ENCODE results near the gene TOP2A. TPM values are rescaled to one million over a fixed set of nuclear protein-coding genes. Genes with fewer than 3 reads are reported as not detected.
A peak's percentile ranks its signal among the peaks of the same experiment; 100 is the strongest.

TOP2A gene
- total RNA-seq, 1 experiment from 2014 or later, result 235 TPM

DNA sequence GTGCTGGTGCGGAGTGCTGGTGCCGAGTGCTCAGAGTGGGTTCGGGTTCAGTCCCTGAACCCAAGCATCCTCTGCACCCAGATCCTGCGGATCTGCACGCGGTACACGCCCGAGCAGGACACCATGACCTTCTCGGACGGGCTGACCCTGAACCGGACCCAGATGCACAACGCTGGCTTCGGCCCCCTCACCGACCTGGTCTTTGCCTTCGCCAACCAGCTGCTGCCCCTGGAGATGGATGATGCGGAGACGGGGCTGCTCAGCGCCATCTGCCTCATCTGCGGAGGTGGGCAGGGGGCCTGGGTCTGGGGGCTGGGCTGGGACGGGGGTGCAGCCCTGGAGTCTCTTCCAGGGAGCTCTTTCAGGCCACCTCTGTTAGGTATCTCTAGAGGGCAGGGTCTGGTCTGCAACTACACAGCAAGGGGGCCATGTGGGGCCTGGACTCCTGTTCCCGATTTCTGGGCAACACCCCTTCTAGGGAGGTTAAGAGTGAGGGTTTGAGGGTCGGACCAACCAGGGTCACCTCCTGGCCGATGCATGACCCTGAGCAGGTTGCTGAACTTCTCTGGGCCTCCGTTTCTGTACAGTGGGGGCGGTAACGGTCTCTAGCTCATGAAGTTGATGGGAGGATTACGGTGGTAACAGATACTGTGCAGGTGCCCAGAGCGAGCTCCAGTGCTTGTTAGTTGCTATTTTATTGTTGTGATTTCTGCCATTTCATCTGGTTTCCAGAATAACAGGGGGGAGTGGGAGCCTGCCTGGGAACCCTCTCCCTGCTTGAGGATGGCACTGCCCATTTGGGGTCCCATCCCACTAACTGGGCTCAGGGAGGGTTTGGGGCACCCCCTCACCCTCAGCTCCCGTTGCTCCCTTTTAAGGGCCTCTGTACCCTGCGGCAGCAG, 63.2 kb downstream of the TOP2A start:
- H3K27me3 ChIP-seq (ENCODE audit: insufficient read depth, low read depth), result no peaks in the 10 kb centered on the region
- no peak overlapping the region for H3K27ac ChIP-seq
- H3K4me2 ChIP-seq, result no peak overlapping the region
- no peaks in the 10 kb centered on the region for H3K9me3 ChIP-seq (ENCODE audit: insufficient read depth, low read depth)
- TF ChIP-seq EZH2 (IDR thresholded peaks at IDR 0.05; ENCODE audit: low read depth), result no peak
- TF ChIP-seq, protein P1, sequence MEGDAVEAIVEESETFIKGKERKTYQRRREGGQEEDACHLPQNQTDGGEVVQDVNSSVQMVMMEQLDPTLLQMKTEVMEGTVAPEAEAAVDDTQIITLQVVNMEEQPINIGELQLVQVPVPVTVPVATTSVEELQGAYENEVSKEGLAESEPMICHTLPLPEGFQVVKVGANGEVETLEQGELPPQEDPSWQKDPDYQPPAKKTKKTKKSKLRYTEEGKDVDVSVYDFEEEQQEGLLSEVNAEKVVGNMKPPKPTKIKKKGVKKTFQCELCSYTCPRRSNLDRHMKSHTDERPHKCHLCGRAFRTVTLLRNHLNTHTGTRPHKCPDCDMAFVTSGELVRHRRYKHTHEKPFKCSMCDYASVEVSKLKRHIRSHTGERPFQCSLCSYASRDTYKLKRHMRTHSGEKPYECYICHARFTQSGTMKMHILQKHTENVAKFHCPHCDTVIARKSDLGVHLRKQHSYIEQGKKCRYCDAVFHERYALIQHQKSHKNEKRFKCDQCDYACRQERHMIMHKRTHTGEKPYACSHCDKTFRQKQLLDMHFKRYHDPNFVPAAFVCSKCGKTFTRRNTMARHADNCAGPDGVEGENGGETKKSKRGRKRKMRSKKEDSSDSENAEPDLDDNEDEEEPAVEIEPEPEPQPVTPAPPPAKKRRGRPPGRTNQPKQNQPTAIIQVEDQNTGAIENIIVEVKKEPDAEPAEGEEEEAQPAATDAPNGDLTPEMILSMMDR (conservative IDR thresholded peaks at IDR 0.05), result no peak
- no peak overlapping the region for H2AFZ ChIP-seq
- ChIA-PET POLR2A (ENCODE audit: unreplicated experiment) (interaction anchor here (0.6 kb wide), 1 partner anchor 136 kb away, joined by 3 read pairs; no protein-coding TSS in a partner anchor), CTCF (interaction anchor here (0.6 to 2.1 kb wide), 3 partner anchors 16 to 70 kb away, joined by 3 to 14 read pairs (median 11); no protein-coding TSS in a partner anchor)
- intact Hi-C loops (cut with micrococcal nuclease; ENCODE audit: unreplicated experiment), result loop anchor here (1.0 to 10.0 kb wide), 4 partner anchors 51 to 1310 kb away; no protein-coding TSS in a partner anchor
- no peaks in the 10 kb centered on the region for H3K79me2 ChIP-seq (ENCODE audit: low read depth)
- H3K4me1 ChIP-seq (replicated peaks; ENCODE audit: insufficient read depth), result peaks cover 23% of the 10 kb centered on the region
- H3K9me2 ChIP-seq (ENCODE audit: insufficient read depth), result no peaks in the 10 kb centered on the region
- BruUV-seq (replicated peaks), result no TSS peak
- no peak overlapping the region for H3K4me3 ChIP-seq
- DNase-seq, result no peak
- peaks cover 30% of the 10 kb centered on the region; the same call in 1 of the 2 replicates for H3F3A ChIP-seq (ENCODE audit: insufficient read depth, low read depth)
- H4K20me1 ChIP-seq (ENCODE audit: insufficient read depth), result no peaks in the 10 kb centered on the region; the same call in 1 of the 2 replicates
- H3K36me3 ChIP-seq (ENCODE audit: low read depth), result no peaks in the 10 kb centered on the region

DNA sequence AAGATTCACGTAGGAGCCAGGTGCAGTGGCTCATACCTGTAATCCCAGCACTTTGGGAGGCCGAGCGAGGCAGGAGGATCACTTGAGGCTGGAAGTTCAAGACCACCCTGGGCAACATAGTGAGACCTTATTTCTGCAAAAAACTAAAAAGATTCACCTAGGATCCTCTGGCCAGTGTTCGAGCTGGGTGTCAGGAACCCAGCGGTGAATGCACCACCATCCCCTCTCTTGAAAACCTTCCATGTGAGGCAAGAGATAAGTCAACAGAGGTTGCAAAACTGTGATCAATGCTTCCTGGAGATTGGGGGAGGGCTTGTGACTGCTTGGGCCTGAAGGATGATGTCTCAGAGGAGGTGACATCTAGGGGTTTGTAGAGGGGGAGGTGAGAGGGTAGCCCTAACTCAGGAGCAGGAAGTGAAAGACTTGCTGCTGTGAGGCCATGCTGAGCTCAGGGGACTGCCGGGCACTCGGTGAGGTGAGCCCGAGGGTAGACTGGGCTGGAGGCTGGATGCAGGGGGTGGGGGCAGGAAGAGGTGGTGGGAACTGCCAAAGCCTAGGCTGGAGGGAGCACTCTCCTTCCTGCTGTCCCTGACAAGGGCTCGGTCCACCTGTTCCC, 64.8 kb downstream of the TOP2A start:
- Histone ChIP-seq H3K27me3 (ENCODE audit: insufficient read depth, low read depth) (no peaks in the 10 kb centered on the region), H2AFZ (no peak overlapping the region), H3K9me2 (ENCODE audit: insufficient read depth) (no peaks in the 10 kb centered on the region), H4K20me1 (ENCODE audit: insufficient read depth) (no peaks in the 10 kb centered on the region; the same call in 1 of the 2 replicates), H3K4me2 (peak overlapping the region; percentile 20), H3K79me2 (ENCODE audit: low read depth) (no peaks in the 10 kb centered on the region), H3K9me3 (ENCODE audit: insufficient read depth, low read depth) (no peaks in the 10 kb centered on the region), H3K27ac (no peak overlapping the region), H3K36me3 (ENCODE audit: low read depth) (no peaks in the 10 kb centered on the region), H3F3A (ENCODE audit: insufficient read depth, low read depth) (peaks cover 20% of the 10 kb centered on the region; the same call in 1 of the 2 replicates), H3K4me3 (no peak overlapping the region), H3K4me1 (replicated peaks; ENCODE audit: insufficient read depth) (peaks cover 15% of the 10 kb centered on the region)
- ChIA-PET POLR2A (ENCODE audit: unreplicated experiment) (no interaction called here), CTCF (no interaction called here)
- intact Hi-C loops (cut with micrococcal nuclease; ENCODE audit: unreplicated experiment), result loop anchor here (10.0 kb wide), 2 partner anchors 148 to 1312 kb away; no protein-coding TSS in a partner anchor
- DNase-seq, result peak in 1 of 2 experiments; percentile 73
- TF ChIP-seq EZH2 (IDR thresholded peaks at IDR 0.05; ENCODE audit: low read depth), result no peak
- BruUV-seq (replicated peaks), result no TSS peak

DNA sequence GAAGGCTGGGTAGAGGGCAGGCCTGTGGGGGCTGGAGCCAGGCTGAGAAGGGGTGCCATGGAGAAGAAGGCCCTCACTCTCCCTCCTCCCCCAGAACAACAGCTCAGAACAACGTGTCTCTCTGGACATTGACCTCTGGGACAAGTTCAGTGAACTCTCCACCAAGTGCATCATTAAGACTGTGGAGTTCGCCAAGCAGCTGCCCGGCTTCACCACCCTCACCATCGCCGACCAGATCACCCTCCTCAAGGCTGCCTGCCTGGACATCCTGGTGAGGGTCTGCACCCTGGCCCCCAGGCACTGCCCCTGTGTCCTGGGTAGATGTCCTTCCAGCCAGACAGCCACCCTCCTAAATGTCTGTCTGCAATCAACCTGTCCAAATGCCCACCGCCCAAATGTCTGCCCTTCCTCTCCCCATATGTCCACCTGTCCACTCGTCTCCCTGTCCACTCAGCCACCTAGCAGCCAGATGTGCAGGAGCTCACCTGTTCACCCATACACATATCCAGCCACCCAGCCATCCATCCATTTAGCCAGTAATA, 65.4 kb downstream of the TOP2A start:
- no peaks in the 10 kb centered on the region for H3K9me2 ChIP-seq (ENCODE audit: insufficient read depth)
- CTCF ChIA-PET, result no interaction called here
- H3K27ac ChIP-seq, result no peak overlapping the region
- peaks cover 15% of the 10 kb centered on the region for H3K4me1 ChIP-seq (replicated peaks; ENCODE audit: insufficient read depth)
- no peaks in the 10 kb centered on the region for H3K79me2 ChIP-seq (ENCODE audit: low read depth)
- H3K4me3 ChIP-seq, result no peak overlapping the region
- H4K20me1 ChIP-seq (ENCODE audit: insufficient read depth), result no peaks in the 10 kb centered on the region; the same call in 1 of the 2 replicates
- TF ChIP-seq EZH2 (IDR thresholded peaks at IDR 0.05; ENCODE audit: low read depth), result no peak
- TF ChIP-seq, protein P1 (conservative IDR thresholded peaks at IDR 0.05), result no peak
- H3F3A ChIP-seq (ENCODE audit: insufficient read depth, low read depth), result peaks cover 16% of the 10 kb centered on the region; the same call in 1 of the 2 replicates
- no peak overlapping the region for H2AFZ ChIP-seq
- intact Hi-C loops (cut with micrococcal nuclease; ENCODE audit: unreplicated experiment), result loop anchor here (10.0 kb wide), 2 partner anchors 148 to 1312 kb away; no protein-coding TSS in a partner anchor
- POLR2A ChIA-PET (ENCODE audit: unreplicated experiment), result no interaction called here
- no peaks in the 10 kb centered on the region for H3K27me3 ChIP-seq (ENCODE audit: insufficient read depth, low read depth)
- H3K4me2 ChIP-seq, result peak overlapping the region; percentile 20
- BruUV-seq (replicated peaks), result no TSS peak
- no peaks in the 10 kb centered on the region for H3K9me3 ChIP-seq (ENCODE audit: insufficient read depth, low read depth)
- no peak for DNase-seq
- no peaks in the 10 kb centered on the region for H3K36me3 ChIP-seq (ENCODE audit: low read depth)
